B cell (primary cell): ENCODE measurements around the gene SFRP4. TPM values are rescaled to one million over a fixed set of nuclear protein-coding genes. Genes with fewer than 3 reads are reported as not detected.

Experiments
- ATAC-seq: fragments of 200-7000 bp; cut with Tn5 transposase; one replicate; pipeline ENCODE4 v1.10.0; 2021; ENCODE audit warnings: low read depth, mild to moderate bottlenecking, moderate number of reproducible peaks, moderate library complexity
- CTCF ChIA-PET: fragments of 350-600 bp; sonication (Branson Sonifier 250); formaldehyde crosslinking; loops from one replicate; lab custom pipeline; 2021; ENCODE audit warnings: antibody characterized with exemption, inconsistent platforms; lab: Charles Lee
- POLR2A ChIA-PET: fragments of 350-600 bp; sonication (Branson Sonifier 250); formaldehyde crosslinking; loops from one replicate; lab custom pipeline; 2021; ENCODE audit warnings: antibody characterized with exemption; lab: Charles Lee
- DNase-seq: peaks from one replicate; pipeline ENCODE4 v3.0.0; 2013
- H2AFZ ChIP-seq: 2 replicates; pipeline ENCODE4 v1.6.1; 2012; ENCODE audit warnings: mild to moderate bottlenecking, low read depth, low read length; ENCODE audit not compliant: insufficient read depth, poor library complexity, severe bottlenecking
- H3K27ac ChIP-seq, 2 donors: 1 replicate in 1 of 2; 2 replicates in 1 of 2; pipeline ENCODE4 v1.5.1; 2012 to 2013; ENCODE audit warnings: low read length in 2 of 2, mild to moderate bottlenecking in 2 of 2, moderate library complexity in 1 of 2
- H3K27me3 ChIP-seq, 4 experiments: fragments of 200-600 bp in 1 of 4; sonication (generic) in 1 of 4; replicated peaks in 1 of 4; 1 replicate in 2 of 4; 2 replicates in 2 of 4; pipeline versions ENCODE4 v1.6.1 to v1.7.0; 2013 to 2016; ENCODE audit warnings: low read length in 3 of 4, mild to moderate bottlenecking in 2 of 4, mixed read lengths in 1 of 4, moderate library complexity in 1 of 4; ENCODE audit not compliant: insufficient read depth in 4 of 4, control insufficient read depth in 3 of 4; ENCODE audit errors: control extremely low read depth in 1 of 4
- H3K36me3 ChIP-seq, 2 experiments: replicated peaks in 1 of 2; 1 replicate in 1 of 2; 2 replicates in 1 of 2; pipeline versions ENCODE4 v1.6.1 to v1.7.1; 2013; ENCODE audit warnings: low read length in 1 of 2; ENCODE audit not compliant: insufficient read depth in 2 of 2, control insufficient read depth in 1 of 2; ENCODE audit errors: control extremely low read depth in 1 of 2, extremely low read depth in 1 of 2
- H3K4me1 ChIP-seq, 2 donors: fragments of 200-600 bp in 1 of 2; sonication (generic) in 1 of 2; 1 replicate in 1 of 2; 2 replicates in 1 of 2; pipeline versions ENCODE4 v1.5.1 to v1.6.1; 2013 to 2017; ENCODE audit warnings: low read length in 2 of 2; ENCODE audit not compliant: control insufficient read depth in 2 of 2, insufficient read depth in 2 of 2
- H3K4me2 ChIP-seq: replicated peaks from 2 replicates; pipeline ENCODE3; 2012; ENCODE audit warnings: mild to moderate bottlenecking, low read depth, low read length; ENCODE audit not compliant: poor library complexity, severe bottlenecking
- H3K4me3 ChIP-seq, 5 experiments: fragments of 200-600 bp in 1 of 5; sonication (generic) in 1 of 5; 1 replicate in 3 of 5; 2 replicates in 2 of 5; pipeline versions ENCODE4 v1.5.1 to v1.7.0; 2011 to 2016; ENCODE audit warnings: low read length in 4 of 5, mild to moderate bottlenecking in 4 of 5, low read depth in 2 of 5, control low read depth in 1 of 5, moderate library complexity in 1 of 5; ENCODE audit not compliant: insufficient read depth in 1 of 5; ENCODE audit errors: control extremely low read depth in 1 of 5, extremely low read depth in 1 of 5
- H3K79me2 ChIP-seq: fragments of 200-600 bp; sonication (generic); one replicate; pipeline ENCODE4 v1.6.0; 2016; ENCODE audit warnings: low read length; ENCODE audit not compliant: control insufficient read depth, insufficient read depth
- H3K9ac ChIP-seq: fragments of 200-600 bp; sonication (generic); 2 replicates; pipeline ENCODE4 v1.6.1; 2017; ENCODE audit warnings: mild to moderate bottlenecking, low read length, moderate library complexity
- H3K9me3 ChIP-seq, 3 donors: one replicate each; pipeline versions ENCODE4 v1.6.1 to v1.7.1; 2013; ENCODE audit warnings: low read length in 2 of 3; ENCODE audit not compliant: control insufficient read depth in 2 of 3, insufficient read depth in 1 of 3; ENCODE audit errors: control extremely low read depth in 1 of 3
- H4K20me1 ChIP-seq: 2 replicates; pipeline ENCODE4 v1.6.0; 2012; ENCODE audit warnings: mild to moderate bottlenecking, low read length; ENCODE audit not compliant: insufficient read depth, control insufficient read depth, poor library complexity, severe bottlenecking
- H3K27ac Mint-ChIP-seq: one replicate; pipeline ENCODE4 v1.8.0; 2021; ENCODE audit warnings: mixed read lengths
- H3K27me3 Mint-ChIP-seq: one replicate; pipeline ENCODE4 v1.8.0; 2021; ENCODE audit warnings: mixed read lengths
- H3K4me1 Mint-ChIP-seq: one replicate; pipeline ENCODE4 v1.8.0; 2021; ENCODE audit warnings: mixed read lengths
- H3K4me3 Mint-ChIP-seq: one replicate; pipeline ENCODE4 v1.8.0; 2021; ENCODE audit warnings: mixed read lengths
- H3K9me3 Mint-ChIP-seq: one replicate; pipeline ENCODE4 v1.8.0; 2022; ENCODE audit warnings: mixed read lengths; ENCODE audit not compliant: insufficient read depth
- EZH2 ChIP-seq: IDR thresholded peaks from 2 replicates; pipeline ENCODE4 v1.6.1; 2012; ENCODE audit warnings: borderline replicate concordance, low read depth, mild to moderate bottlenecking, moderate library complexity, low read length; ENCODE audit not compliant: insufficient read depth, poor library complexity, severe bottlenecking
- WGBS: methylation state at CpG from one replicate; pipeline ENCODE4 v1.1.5; 2013; ENCODE audit warnings: missing lambda C conversion rate; ENCODE audit not compliant: insufficient coverage; 5-methylcytosine and 5-hydroxymethylcytosine counted together
- intact Hi-C: fragments of 100-400 bp; cut with micrococcal nuclease; formaldehyde crosslinking; loops from one replicate; pipeline ENCODE4 v1.10.0; 2022
- polyA plus RNA-seq: library from polyadenylated mRNA; depleted of rRNA; stranded (reverse); fragments of >200 nt; gene quantifications from 2 replicates; pipeline ENCODE4 v1.2.3, GENCODE V29; 2012
- total RNA-seq, 2 donors: library from RNA; stranded (reverse); fragments of 120-200 nt in 1 of 2; gene quantifications; 1 replicate in 1 of 2; 2 replicates in 1 of 2; pipeline versions ENCODE4 v1.2.3 to v1.2.4, GENCODE V29; 2013 to 2022
- TF ChIP-seq, protein P1 (sequence below): fragments of 200-600 bp; IDR thresholded peaks from one replicate; pipeline ENCODE4 v1.8.0; 2022; ENCODE audit warnings: antibody characterized with exemption, mild to moderate bottlenecking

The SFRP4 gene
- total and polyA plus RNA-seq, 2 donors (not counting 1 experiment from before 2014, with no cell fraction given): not detected

- Histone ChIP-seq H3K4me1 (no peaks in the 10 kb centered on the region), H2AFZ (no peak overlapping the region), H3K27me3 (no peaks in the 10 kb centered on the region), H3K27ac (no peak overlapping the region), H3K4me3 (no peak overlapping the region), H3K79me2 (no peaks in the 10 kb centered on the region), H3K36me3 (no peaks in the 10 kb centered on the region), H3K4me2 (no peak overlapping the region), H3K9ac (no peak overlapping the region), H4K20me1 (no peaks in the 10 kb centered on the region), H3K9me3 (no peaks in the 10 kb centered on the region)
- Mint-ChIP-seq H3K4me1 (no peaks in the 10 kb centered on the region), H3K4me3 (no peak overlapping the region), H3K9me3 (no peaks in the 10 kb centered on the region), H3K27me3 (no peaks in the 10 kb centered on the region), H3K27ac (no peak overlapping the region)
- no peak for TF ChIP-seq EZH2
- TF ChIP-seq, protein P1, sequence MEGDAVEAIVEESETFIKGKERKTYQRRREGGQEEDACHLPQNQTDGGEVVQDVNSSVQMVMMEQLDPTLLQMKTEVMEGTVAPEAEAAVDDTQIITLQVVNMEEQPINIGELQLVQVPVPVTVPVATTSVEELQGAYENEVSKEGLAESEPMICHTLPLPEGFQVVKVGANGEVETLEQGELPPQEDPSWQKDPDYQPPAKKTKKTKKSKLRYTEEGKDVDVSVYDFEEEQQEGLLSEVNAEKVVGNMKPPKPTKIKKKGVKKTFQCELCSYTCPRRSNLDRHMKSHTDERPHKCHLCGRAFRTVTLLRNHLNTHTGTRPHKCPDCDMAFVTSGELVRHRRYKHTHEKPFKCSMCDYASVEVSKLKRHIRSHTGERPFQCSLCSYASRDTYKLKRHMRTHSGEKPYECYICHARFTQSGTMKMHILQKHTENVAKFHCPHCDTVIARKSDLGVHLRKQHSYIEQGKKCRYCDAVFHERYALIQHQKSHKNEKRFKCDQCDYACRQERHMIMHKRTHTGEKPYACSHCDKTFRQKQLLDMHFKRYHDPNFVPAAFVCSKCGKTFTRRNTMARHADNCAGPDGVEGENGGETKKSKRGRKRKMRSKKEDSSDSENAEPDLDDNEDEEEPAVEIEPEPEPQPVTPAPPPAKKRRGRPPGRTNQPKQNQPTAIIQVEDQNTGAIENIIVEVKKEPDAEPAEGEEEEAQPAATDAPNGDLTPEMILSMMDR: no peak
- WGBS: 96% methylated on average over 4 of the region's 7 CpGs
- ATAC-seq: no peak
- ChIA-PET POLR2A (no interaction called here), CTCF (no interaction called here)
- intact Hi-C loops: no loop called here
- no peak for DNase-seq
These were observed 30.7 kb upstream of the SFRP4 start for GRCh38 chr7:37947138-37947940.

DNA sequence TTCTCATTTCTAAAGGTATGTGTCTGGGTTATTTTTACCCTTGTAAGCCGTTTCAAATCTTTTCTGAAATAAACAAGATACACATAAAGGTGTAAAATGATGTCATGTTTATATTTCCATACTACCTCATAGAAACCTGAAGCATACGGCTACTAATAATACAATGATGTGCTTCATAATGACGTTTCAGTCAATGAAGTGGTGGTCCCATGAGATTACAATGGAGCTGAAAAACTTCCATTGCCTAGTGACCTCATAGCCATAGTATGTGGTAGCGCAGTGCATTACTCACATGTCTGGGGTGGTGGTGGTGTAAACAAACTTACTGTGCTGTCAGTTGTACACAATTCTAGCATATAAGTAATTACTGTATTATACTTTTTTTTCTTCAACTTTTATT, 28.7 kb upstream of the SFRP4 start:
- no CpG with 5 or more reads among the region's 4 CpGs for WGBS
- Histone ChIP-seq H3K79me2 (no peaks in the 10 kb centered on the region), H3K9ac (no peak overlapping the region), H2AFZ (no peak overlapping the region), H3K4me1 (no peaks in the 10 kb centered on the region), H4K20me1 (no peaks in the 10 kb centered on the region), H3K27me3 (no peaks in the 10 kb centered on the region), H3K9me3 (no peaks in the 10 kb centered on the region), H3K27ac (no peak overlapping the region), H3K36me3 (no peaks in the 10 kb centered on the region), H3K4me2 (no peak overlapping the region), H3K4me3 (no peak overlapping the region)
- TF ChIP-seq EZH2: no peak
- TF ChIP-seq, protein P1: no peak
- Mint-ChIP-seq H3K4me1 (no peaks in the 10 kb centered on the region), H3K27me3 (no peaks in the 10 kb centered on the region), H3K4me3 (no peak overlapping the region), H3K27ac (no peak overlapping the region), H3K9me3 (no peaks in the 10 kb centered on the region)
- ATAC-seq (no peak), DNase-seq (no peak)
- ChIA-PET CTCF (no interaction called here), POLR2A (no interaction called here)
- intact Hi-C loops: no loop called here
